HG03432 (cell line): ENCODE results near the gene ALPI.

Source experiments
- ATAC-seq: cut with Tn5 transposase; IDR thresholded peaks from one replicate; pipeline ENCODE4 v1.9.1; 2021; ENCODE audit warnings: mild to moderate bottlenecking, moderate library complexity; ENCODE audit not compliant: unreplicated experiment

ALPI gene

DNA sequence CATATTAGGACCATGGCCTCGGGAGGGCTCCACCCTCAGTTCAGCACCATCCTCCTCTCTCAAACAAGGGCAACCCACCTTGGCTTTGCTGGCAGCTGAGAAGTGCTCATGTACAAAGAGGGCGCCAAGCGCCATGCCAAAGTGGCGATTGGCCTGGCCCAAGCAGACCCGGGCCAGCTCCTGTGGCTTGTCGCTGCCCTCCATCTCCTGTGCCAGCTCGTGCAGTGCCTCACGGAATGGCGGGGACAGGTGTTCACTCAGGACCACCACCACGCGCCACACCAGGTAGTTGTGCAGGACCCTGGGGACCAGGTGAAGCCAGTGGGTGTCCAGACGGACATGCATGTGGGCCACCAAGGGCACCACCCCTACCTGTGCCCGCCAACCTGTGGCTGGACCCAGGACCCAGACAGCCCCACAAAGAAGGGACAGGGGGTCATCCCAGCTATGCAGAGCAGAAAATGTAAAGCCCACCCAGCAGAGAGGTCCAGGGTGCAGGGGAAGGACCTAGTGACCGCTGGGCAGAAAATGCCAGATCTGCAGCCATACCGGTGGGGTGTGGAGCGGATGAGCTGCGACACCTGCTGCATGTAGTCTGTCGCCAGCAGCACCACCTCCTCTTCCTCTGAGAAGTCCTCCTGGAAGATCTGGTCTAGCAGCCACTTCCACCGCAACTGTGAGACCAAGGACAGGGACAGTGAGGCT lies 28.1 kb downstream of the ALPI start:
- ATAC-seq: no peak

DNA sequence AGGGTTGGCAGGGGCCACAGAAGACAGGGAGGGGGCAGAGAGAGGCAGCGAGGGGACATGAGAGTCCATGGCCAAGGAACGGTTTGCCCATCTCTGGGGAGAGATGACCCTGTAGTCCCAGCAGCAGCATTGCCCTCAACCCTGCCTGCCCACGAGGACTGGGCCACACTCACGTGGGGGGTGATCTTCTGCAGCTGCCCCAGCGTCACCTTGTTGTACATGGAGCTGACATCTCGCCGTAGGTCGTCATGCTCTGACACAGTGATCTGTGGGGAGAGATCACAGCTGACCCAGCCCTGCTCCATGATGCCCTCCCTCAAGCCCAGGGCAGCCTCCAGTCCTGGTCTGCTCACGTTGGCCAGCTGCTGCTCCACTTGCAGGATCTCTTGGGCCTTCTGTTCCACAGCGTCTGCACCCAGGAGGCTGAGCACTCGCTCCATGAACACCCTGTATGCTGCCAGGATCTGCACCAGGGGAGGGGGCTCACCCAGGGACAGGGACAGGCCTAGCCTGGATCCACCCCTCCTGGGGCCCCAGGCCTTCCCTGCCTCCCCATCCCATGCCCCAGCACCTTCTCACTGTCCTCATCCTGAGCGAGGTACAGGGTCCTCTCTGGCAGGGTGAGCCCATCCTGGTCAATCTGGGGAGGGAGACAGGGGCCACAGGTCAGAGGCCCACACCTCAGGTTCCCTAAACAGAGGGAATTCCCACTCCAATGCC lies 28.8 kb downstream of the ALPI start:
- no peak for ATAC-seq

DNA sequence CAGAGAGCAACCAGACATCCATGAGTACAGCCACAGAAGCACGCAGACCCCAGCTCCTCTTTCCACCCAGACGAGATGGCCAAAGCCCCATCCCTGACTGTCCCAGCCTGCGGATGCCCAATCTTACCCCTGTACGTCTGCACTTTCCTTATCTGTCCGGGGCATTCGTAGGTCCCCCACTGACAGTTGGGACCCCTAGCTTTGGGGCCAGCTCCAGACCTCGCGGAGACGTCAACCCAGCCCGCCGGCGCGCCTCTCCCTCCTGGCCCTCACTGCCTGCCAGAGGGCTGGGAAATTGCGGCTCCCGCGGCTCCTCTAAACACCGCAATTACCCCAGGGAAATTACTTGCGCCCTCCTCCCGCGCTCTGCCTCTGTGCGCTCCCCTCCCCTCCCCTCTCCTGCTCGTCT lies 29.4 kb downstream of the ALPI start:
- no peak for ATAC-seq

DNA sequence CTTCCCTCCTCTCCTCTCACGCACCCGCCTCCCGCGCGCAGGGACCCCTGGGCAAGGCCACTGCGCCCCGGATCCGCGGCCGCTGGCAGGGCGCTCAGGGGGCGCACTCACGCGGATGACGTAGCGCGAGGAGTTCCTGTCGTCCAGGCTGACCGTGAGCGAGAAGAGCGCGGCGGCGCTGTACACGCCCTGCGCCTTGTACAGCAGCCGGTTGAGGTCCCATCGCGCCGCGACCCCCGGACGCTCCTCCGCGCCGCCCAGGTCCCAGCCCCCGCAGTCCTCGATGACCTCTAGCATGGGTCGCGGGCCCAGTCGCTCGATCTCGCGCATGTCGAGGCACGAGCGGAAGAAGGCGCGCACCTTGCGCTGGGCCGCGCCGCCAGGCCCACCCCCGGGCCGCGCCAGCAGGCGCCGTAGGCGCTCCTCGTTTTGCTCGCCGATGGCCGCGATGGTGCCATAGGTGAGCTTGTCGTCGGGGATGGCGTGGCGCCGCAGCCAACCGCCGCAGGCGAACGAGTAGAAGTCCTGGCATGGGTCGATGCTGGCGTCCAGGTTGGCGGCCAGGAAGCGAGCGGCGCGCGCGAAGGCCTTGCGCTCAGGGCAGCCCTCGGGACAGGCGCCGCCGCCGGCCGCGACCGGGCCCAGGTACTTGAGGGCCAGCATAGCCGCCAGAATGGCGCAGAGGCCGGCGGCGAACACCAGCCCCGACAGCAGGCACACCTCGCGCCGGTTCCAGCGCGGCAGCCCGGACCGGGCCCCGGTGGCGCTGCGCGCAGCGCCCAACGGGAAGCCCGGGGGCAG lies 30.0 kb downstream of the ALPI start:
- no peak for ATAC-seq

DNA sequence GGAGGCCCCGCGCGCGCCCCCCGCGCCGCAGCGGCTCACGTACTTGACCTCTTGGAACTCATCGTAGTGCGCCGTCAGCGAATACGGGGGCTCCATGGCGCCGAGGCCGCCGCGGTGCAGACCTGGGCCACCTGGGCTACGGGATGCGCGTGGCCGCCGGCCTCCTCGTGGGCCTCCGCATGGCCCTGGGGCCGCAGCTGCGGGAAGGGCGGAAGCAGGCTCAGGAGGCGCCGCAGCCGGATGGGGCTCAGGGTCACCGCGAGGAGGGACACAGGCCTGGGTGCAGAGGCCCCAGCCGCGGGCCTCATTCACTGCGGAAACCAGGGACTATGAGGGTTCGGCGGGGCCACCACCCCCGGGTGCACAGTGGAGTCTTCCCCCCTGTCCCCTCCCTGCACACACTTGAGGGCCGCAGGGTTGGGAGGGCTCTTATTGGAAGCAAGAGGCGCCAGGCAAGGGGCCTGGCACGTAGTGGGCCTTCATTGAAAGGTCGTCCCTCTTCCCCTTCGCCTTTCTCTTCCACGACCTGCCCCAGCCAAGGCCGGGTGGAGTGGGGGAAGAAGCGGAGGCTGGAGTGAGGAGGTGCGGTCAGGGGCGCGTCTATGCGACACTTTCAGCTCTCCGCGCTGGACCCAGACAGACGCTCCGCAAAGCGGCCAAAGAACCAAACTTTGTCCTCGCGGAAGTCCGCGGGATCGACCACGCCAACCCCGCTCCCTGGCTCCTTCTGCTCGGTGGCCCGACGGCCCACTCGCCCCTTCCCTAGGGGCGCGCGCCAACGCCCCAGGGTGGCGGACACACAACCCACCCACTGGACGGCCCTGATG lies 30.8 kb downstream of the ALPI start:
- ATAC-seq: no peak

- no peak for ATAC-seq
These were observed 31.6 kb downstream of the ALPI start, which contains the start of gene ECEL1 for GRCh38 chr2:232487385-232488096. ECEL1 (minus strand) TSS chr2:232487834; CDS start chr2:232486653, 1,181 bp downstream.

- ATAC-seq: no peak
These were observed 32.3 kb downstream of the ALPI start for GRCh38 chr2:232488097-232488711.

GRCh38 chr2:232488721-232489300 lies 32.9 kb downstream of the ALPI start:
- no peak for ATAC-seq

DNA sequence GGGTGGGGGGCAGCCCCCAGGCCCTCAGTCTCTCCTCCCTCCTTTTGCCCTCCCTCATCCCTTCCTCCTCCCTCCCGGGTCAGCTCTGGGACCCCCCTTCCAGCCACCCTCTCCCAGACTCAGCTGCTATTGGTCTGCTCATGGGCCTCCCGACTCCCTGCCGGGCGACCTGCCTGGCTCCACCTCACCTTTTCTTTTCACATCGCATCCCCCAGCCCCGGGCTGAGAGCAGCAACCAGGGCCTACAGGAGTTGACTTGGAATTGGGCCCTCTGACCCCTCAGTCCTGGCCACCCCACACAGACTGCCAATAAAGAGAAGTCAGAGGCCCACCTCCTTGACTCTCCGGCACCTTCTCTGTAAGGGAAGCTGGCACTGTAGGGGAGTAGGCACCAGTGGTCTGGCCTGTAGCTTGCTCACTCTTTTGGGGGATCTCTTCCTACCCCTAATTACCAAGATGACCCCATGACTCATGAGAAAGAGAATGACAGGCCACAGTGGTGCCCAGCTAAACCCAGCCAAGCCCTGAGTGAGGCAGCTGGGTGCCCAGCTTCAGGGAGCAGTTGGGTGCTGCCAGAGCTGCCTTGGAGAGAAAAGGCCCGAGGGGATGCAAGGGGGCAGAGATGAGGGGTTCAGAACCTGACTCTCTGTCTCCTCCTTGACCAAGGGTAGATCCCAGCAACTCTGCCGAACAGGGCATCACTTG lies 33.7 kb downstream of the ALPI start:
- ATAC-seq: no peak

DNA sequence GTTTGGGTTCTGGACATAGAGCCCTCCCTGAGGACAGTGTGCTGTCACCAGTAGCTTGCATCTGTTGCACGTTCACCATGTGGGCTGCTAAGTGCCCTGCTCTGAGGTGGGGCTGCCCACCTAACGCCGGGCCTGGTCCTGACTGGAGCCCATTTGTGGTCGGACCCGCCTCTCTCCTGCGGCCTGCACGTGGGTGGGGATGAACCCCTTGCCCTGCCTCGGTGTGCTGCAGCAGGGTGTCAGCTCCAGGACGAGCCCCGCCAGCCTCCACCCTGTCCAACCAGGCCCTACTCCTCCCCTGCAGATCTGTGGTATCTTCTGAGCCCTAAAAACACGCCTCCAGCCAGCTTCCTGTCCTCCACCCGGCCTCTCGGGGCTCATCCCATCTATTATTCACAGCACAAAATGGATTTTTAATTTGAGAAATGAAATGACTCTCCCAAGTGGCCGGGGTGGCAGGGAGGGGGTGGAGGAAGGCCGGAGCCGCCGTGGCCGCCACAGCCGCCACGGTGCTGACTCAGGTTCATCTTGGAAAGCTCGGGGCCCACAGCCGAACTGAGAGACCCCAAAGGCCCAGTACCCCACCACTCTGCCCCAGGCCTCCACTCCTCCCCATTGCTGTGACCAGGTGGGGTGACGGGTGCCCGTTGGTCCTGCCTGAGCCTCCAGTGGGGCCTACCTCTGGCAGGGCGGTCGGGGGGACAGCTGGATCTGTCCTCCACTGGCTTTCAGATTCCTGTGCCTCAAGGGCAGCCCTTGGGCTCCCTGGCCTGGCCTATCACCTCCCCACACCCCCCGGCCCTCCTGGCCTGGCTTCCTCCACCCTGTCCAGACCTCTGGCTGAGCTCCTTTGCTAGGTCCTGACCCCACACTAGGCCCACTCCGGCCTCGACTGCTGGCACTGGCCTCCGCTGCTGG lies 34.5 kb downstream of the ALPI start:
- ATAC-seq: no peak

GRCh38 chr2:232491139-232491780 lies 35.3 kb downstream of the ALPI start:
- no peak for ATAC-seq

GRCh38 chr2:232492236-232492848 lies 36.4 kb downstream of the ALPI start:
- ATAC-seq: no peak

DNA sequence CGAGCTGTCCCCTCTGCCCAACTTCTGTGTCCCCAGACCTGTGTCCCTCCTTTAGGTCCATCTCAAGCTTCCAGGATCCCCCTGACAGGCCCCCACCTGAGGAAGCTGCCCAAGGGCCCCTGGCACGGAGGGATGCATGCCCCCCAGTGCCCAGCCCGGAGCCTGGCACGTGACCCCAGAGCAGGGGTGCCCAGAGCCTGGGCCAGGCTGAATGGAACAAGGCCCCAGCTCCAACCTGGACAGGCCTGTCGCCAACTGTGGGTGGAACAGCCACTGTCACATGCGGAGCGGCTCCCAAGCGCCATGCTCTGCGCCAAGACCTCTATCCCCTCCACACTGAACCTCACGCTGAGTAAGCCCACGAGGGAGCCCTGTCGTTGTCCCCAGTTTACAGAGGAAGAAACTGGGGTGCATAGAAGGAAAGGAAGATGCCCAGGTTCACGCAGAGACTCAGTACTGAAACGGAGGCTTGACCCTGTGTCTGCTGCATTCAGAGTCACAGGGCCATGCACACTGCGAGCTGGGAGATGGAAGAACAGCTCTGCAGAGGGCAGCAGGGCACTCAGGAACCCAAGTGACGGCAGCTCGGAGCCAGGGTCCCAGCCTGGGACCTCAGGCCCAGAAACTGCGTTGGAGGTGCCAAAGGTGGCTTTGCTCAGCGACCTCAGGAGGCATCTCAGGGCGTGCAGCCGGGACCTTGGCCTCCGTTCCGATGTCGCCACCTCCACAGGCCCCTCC lies 37.2 kb downstream of the ALPI start:
- ATAC-seq: no peak

GRCh38 chr2:232493701-232494474 lies 37.9 kb downstream of the ALPI start:
- ATAC-seq: no peak

GRCh38 chr2:232494542-232494941 lies 38.6 kb downstream of the ALPI start:
- ATAC-seq: no peak
